ENCODE results near the gene KDF1.

DNA sequence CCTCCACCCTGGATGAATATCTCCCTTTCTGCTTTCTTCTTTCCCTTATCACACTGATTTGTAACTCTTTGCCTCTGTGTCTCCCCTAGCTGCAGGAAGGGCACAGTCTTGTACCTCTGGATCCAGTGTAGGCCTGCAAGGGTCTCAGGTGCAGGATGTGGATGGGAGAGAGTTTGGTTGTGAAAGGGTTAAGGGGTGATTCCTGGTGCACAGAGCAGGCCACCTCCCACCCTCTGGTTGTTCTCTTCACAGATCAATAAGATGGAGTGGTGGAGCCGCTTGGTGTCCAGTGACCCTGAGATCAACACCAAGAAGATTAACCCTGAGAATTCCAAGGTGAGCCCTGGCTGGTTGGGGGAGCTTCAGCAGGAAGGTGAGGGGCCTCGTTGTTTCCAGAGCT, 15.1 kb downstream of the KDF1 start:
- TF ChIP-seq, protein P1, sequence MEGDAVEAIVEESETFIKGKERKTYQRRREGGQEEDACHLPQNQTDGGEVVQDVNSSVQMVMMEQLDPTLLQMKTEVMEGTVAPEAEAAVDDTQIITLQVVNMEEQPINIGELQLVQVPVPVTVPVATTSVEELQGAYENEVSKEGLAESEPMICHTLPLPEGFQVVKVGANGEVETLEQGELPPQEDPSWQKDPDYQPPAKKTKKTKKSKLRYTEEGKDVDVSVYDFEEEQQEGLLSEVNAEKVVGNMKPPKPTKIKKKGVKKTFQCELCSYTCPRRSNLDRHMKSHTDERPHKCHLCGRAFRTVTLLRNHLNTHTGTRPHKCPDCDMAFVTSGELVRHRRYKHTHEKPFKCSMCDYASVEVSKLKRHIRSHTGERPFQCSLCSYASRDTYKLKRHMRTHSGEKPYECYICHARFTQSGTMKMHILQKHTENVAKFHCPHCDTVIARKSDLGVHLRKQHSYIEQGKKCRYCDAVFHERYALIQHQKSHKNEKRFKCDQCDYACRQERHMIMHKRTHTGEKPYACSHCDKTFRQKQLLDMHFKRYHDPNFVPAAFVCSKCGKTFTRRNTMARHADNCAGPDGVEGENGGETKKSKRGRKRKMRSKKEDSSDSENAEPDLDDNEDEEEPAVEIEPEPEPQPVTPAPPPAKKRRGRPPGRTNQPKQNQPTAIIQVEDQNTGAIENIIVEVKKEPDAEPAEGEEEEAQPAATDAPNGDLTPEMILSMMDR (conservative IDR thresholded peaks at IDR 0.05), result no peak
- TF ChIP-seq ZFX (IDR thresholded peaks at IDR 0.05), result no peak
